Neural progenitor cell (in vitro differentiated cells): ENCODE data around the gene CCDC15. TPM values are rescaled to one million over a fixed set of nuclear protein-coding genes. Genes with fewer than 3 reads are reported as not detected.

Source experiments
- DNase-seq: peaks from one replicate; pipeline ENCODE4 v3.0.0-alpha.2; 2016; ENCODE audit warnings: low spot score
- H2AFZ ChIP-seq: fragments of 200-600 bp; sonication (generic); replicated peaks from 2 replicates; pipeline ENCODE4 v1.6.1; 2016; ENCODE audit warnings: antibody characterized with exemption
- H3F3A ChIP-seq: fragments of 200-600 bp; sonication (generic); 2 replicates; pipeline ENCODE4 v1.6.1; 2016; ENCODE audit warnings: antibody characterized with exemption, low read depth
- H3K27ac ChIP-seq: fragments of 200-600 bp; sonication (generic); 2 replicates; pipeline ENCODE4 v1.5.1; 2016; ENCODE audit warnings: mild to moderate bottlenecking
- H3K27me3 ChIP-seq: fragments of 200-600 bp; sonication (generic); 2 replicates; pipeline ENCODE4 v1.6.1; 2016; ENCODE audit warnings: mild to moderate bottlenecking, moderate library complexity
- H3K36me3 ChIP-seq: fragments of 200-600 bp; sonication (generic); 2 replicates; pipeline ENCODE4 v1.5.1; 2016
- H3K4me1 ChIP-seq: fragments of 200-600 bp; sonication (generic); 2 replicates; pipeline ENCODE4 v1.6.1; 2016; ENCODE audit warnings: mixed run types
- H3K4me2 ChIP-seq: fragments of 200-600 bp; sonication (generic); 2 replicates; pipeline ENCODE4 v1.6.1; 2016
- H3K4me3 ChIP-seq: fragments of 200-600 bp; sonication (generic); 2 replicates; pipeline ENCODE4 v1.5.1; 2016
- H3K79me2 ChIP-seq: fragments of 200-600 bp; sonication (generic); 2 replicates; pipeline ENCODE4 v1.6.1; 2016; ENCODE audit warnings: low read depth
- H3K9ac ChIP-seq: fragments of 200-600 bp; sonication (generic); 2 replicates; pipeline ENCODE4 v1.6.1; 2016
- H3K9me3 ChIP-seq: fragments of 200-600 bp; sonication (generic); 2 replicates; pipeline ENCODE4 v1.5.1; 2016; ENCODE audit warnings: low read depth
- H4K20me1 ChIP-seq: fragments of 200-600 bp; sonication (generic); 2 replicates; pipeline ENCODE4 v1.6.1; 2016; ENCODE audit warnings: low read depth
- H3K27ac Mint-ChIP-seq: 3 replicates; pipeline ENCODE4 v1.8.0; 2021; ENCODE audit warnings: mixed read lengths
- H3K27me3 Mint-ChIP-seq: 2 replicates; pipeline ENCODE4 v1.8.0; 2022; ENCODE audit warnings: low read depth, mild to moderate bottlenecking, inconsistent platforms, moderate library complexity, mixed read lengths; ENCODE audit not compliant: insufficient read depth
- H3K36me3 Mint-ChIP-seq: 3 replicates; pipeline ENCODE4 v1.8.0; 2021; ENCODE audit warnings: mixed read lengths
- H3K4me1 Mint-ChIP-seq: 3 replicates; pipeline ENCODE4 v1.8.0; 2021; ENCODE audit warnings: mixed read lengths
- H3K4me3 Mint-ChIP-seq: 3 replicates; pipeline ENCODE4 v1.8.0; 2021; ENCODE audit warnings: mild to moderate bottlenecking, moderate library complexity, mixed read lengths
- H3K9me3 Mint-ChIP-seq: 3 replicates; pipeline ENCODE4 v1.8.0; 2020; ENCODE audit warnings: mixed read lengths
- CTCF ChIP-seq: fragments of 200-600 bp; sonication (generic); IDR thresholded peaks from 2 replicates; pipeline ENCODE4 v1.5.1; 2017; ENCODE audit warnings: antibody characterized with exemption, mild to moderate bottlenecking
- EZH2 ChIP-seq: fragments of 200-600 bp; sonication (generic); IDR thresholded peaks from 2 replicates; pipeline ENCODE4 v1.6.1; 2017; ENCODE audit warnings: antibody characterized with exemption, mild to moderate bottlenecking, moderate library complexity
- EZH2phosphoT487 ChIP-seq: fragments of 200-600 bp; sonication (generic); IDR thresholded peaks from 2 replicates; pipeline ENCODE4 v1.6.1; 2017; ENCODE audit warnings: antibody characterized with exemption
- total RNA-seq: library from RNA; depleted of rRNA; stranded (reverse); fragments of >200 nt; gene quantifications from 2 replicates; pipeline ENCODE4 v1.2.3, GENCODE V29; 2015; ENCODE audit warnings: low replicate concordance

Gene CCDC15
- total RNA-seq, 1 donor from 2014 or later, result 11.2 TPM

- peaks cover 4% of the 10 kb centered on the region for H3K4me1 Mint-ChIP-seq
- DNase-seq, result no peak
- no peaks in the 10 kb centered on the region for H3K9me3 ChIP-seq
- peaks cover 3% of the 10 kb centered on the region for H3K27me3 Mint-ChIP-seq
- peaks cover 14% of the 10 kb centered on the region for H3F3A ChIP-seq
- TF ChIP-seq EZH2 (no peak), EZH2phosphoT487 (no peak), CTCF (no peak)
- no peak overlapping the region for H3K27ac ChIP-seq
- no peak overlapping the region for H3K27ac Mint-ChIP-seq
- no peaks in the 10 kb centered on the region for H4K20me1 ChIP-seq
- peaks cover 9% of the 10 kb centered on the region for H3K9me3 Mint-ChIP-seq
- peaks cover 11% of the 10 kb centered on the region for H3K27me3 ChIP-seq
- no peaks in the 10 kb centered on the region for H3K36me3 ChIP-seq
- no peak overlapping the region for H3K4me3 Mint-ChIP-seq
- no peaks in the 10 kb centered on the region for H3K36me3 Mint-ChIP-seq
- H3K4me1 ChIP-seq, result peaks cover 15% of the 10 kb centered on the region
- no peaks in the 10 kb centered on the region for H3K79me2 ChIP-seq
- H3K9ac ChIP-seq, result no peak overlapping the region
- no peak overlapping the region for H3K4me2 ChIP-seq
- no peak overlapping the region for H3K4me3 ChIP-seq
- H2AFZ ChIP-seq, result no peak overlapping the region
Measured at GRCh38 chr11:124951341-124951740, 2.7 kb upstream of the CCDC15 start.

GRCh38 chr11:124954590-124954955 is 571 bp downstream of the CCDC15 start:
- H3K27ac Mint-ChIP-seq, result no peak overlapping the region
- no peak for DNase-seq
- no peaks in the 10 kb centered on the region for H3K9me3 ChIP-seq
- H3K79me2 ChIP-seq, result no peaks in the 10 kb centered on the region
- no peaks in the 10 kb centered on the region for H3K9me3 Mint-ChIP-seq
- peaks cover 15% of the 10 kb centered on the region for H3K4me1 ChIP-seq
- H3K27me3 ChIP-seq, result peaks cover 11% of the 10 kb centered on the region
- peaks cover 4% of the 10 kb centered on the region for H3K4me1 Mint-ChIP-seq
- no peaks in the 10 kb centered on the region for H4K20me1 ChIP-seq
- H3K4me3 ChIP-seq, result peak overlapping the region; percentile 64
- no peak overlapping the region for H3K9ac ChIP-seq
- no peak for TF ChIP-seq EZH2
- TF ChIP-seq CTCF, result no peak
- no peak for TF ChIP-seq EZH2phosphoT487
- no peaks in the 10 kb centered on the region for H3K36me3 ChIP-seq
- peak overlapping the region; percentile 82 for H3K4me2 ChIP-seq
- H3K4me3 Mint-ChIP-seq, result no peak overlapping the region
- H3K27ac ChIP-seq, result no peak overlapping the region
- H3K36me3 Mint-ChIP-seq, result no peaks in the 10 kb centered on the region
- H3F3A ChIP-seq, result peaks cover 14% of the 10 kb centered on the region
- H3K27me3 Mint-ChIP-seq, result no peaks in the 10 kb centered on the region
- peak overlapping the region; percentile 80 for H2AFZ ChIP-seq

- Histone ChIP-seq H3F3A (peaks cover 14% of the 10 kb centered on the region), H3K27ac (no peak overlapping the region), H3K4me2 (peak overlapping the region; percentile 82), H3K4me3 (peak overlapping the region; percentile 64), H4K20me1 (no peaks in the 10 kb centered on the region), H2AFZ (no peak overlapping the region), H3K9ac (no peak overlapping the region), H3K4me1 (peaks cover 15% of the 10 kb centered on the region), H3K9me3 (no peaks in the 10 kb centered on the region), H3K79me2 (no peaks in the 10 kb centered on the region), H3K36me3 (no peaks in the 10 kb centered on the region), H3K27me3 (peaks cover 11% of the 10 kb centered on the region)
- H3K9me3 Mint-ChIP-seq, result no peaks in the 10 kb centered on the region
- no peaks in the 10 kb centered on the region for H3K27me3 Mint-ChIP-seq
- H3K4me1 Mint-ChIP-seq, result peaks cover 4% of the 10 kb centered on the region
- DNase-seq, result no peak
- H3K27ac Mint-ChIP-seq, result no peak overlapping the region
- no peaks in the 10 kb centered on the region for H3K36me3 Mint-ChIP-seq
- no peak overlapping the region for H3K4me3 Mint-ChIP-seq
- TF ChIP-seq EZH2phosphoT487, result no peak
- TF ChIP-seq EZH2, result no peak
- TF ChIP-seq CTCF, result no peak
Measured at GRCh38 chr11:124955035-124955434, 1.0 kb downstream of the CCDC15 start.
